Measurements from ENCODE around the gene CEP63.
A peak's percentile ranks its signal among the peaks of the same experiment; 100 is the strongest.

Gene CEP63

GRCh38 chr3:134600206-134600605, 114.3 kb downstream of the CEP63 start:
- H3K4me3 ChIP-seq (ENCODE audit: low read length): no peak overlapping the region
- no peak for TF ChIP-seq CTCF (conservative IDR thresholded peaks at IDR 0.05; ENCODE audit: low read length)
- DNase-seq (ENCODE audit: low read depth): peak; percentile 56

GRCh38 chr3:134600685-134601463, 115.0 kb downstream of the CEP63 start:
- H3K4me3 ChIP-seq (ENCODE audit: low read length): no peak overlapping the region; the same call in 1 of the 2 replicates
- peak; percentile 55 for DNase-seq (ENCODE audit: low read depth)

GRCh38 chr3:134601539-134602439, 115.9 kb downstream of the CEP63 start:
- H3K4me3 ChIP-seq (ENCODE audit: low read length): no peak overlapping the region
- DNase-seq (ENCODE audit: low read depth): peak; percentile 56
- no peak for TF ChIP-seq CTCF (conservative IDR thresholded peaks at IDR 0.05; ENCODE audit: low read length)

More at GRCh38 chr3:134600685-134601463, 115.0 kb downstream of the CEP63 start:
- TF ChIP-seq CTCF (conservative IDR thresholded peaks at IDR 0.05; ENCODE audit: low read length): peak; percentile 95

GRCh38 chr3:134602440-134602814, 116.6 kb downstream of the CEP63 start:
- no peak overlapping the region for H3K4me3 ChIP-seq (ENCODE audit: low read length)
- no peak for TF ChIP-seq CTCF (conservative IDR thresholded peaks at IDR 0.05; ENCODE audit: low read length)
- no peak for DNase-seq (ENCODE audit: low read depth)

- H3K4me3 ChIP-seq (ENCODE audit: low read length): no peak overlapping the region
- no peak for TF ChIP-seq CTCF (conservative IDR thresholded peaks at IDR 0.05; ENCODE audit: low read length)
- no peak for DNase-seq (ENCODE audit: low read depth)
Observed at GRCh38 chr3:134603480-134603879, 117.6 kb downstream of the CEP63 start.

- no peak overlapping the region for H3K4me3 ChIP-seq (ENCODE audit: low read length)
- DNase-seq (ENCODE audit: low read depth): no peak
- TF ChIP-seq CTCF (conservative IDR thresholded peaks at IDR 0.05; ENCODE audit: low read length): no peak
Observed at GRCh38 chr3:134603956-134604355, 118.1 kb downstream of the CEP63 start.
